Panc1 (cell line): ENCODE measurements around the gene SLC39A2.

ENCODE experiments used
- CTCF ChIP-seq: fragments of 450-650 bp; IDR thresholded peaks from 2 replicates; pipeline ENCODE4 v1.5.1; 2017; ENCODE audit warnings: mild to moderate bottlenecking
- POLR2AphosphoS5 ChIP-seq: IDR thresholded peaks from 2 replicates; pipeline ENCODE4 v1.6.1; 2012; ENCODE audit warnings: mild to moderate bottlenecking, low read depth, low read length, moderate library complexity
- REST ChIP-seq, 2 experiments: IDR thresholded peaks; 2 replicates each; pipeline ENCODE4 v1.6.1; 2011 to 2012; ENCODE audit warnings: low read depth in 2 of 2, control low read depth in 1 of 2, low read length in 1 of 2, mild to moderate bottlenecking in 1 of 2, moderate library complexity in 1 of 2; ENCODE audit not compliant: insufficient read depth in 1 of 2
- SIN3A ChIP-seq: IDR thresholded peaks from 2 replicates; pipeline ENCODE4 v1.6.1; 2012; ENCODE audit warnings: low read depth, mild to moderate bottlenecking, low read length, moderate library complexity, borderline replicate concordance; ENCODE audit not compliant: insufficient read depth
- TCF7L2 ChIP-seq: IDR thresholded peaks from 2 replicates; pipeline ENCODE4 v1.6.1; 2011; ENCODE audit warnings: mild to moderate bottlenecking, low read depth, low read length, inconsistent platforms

DNA sequence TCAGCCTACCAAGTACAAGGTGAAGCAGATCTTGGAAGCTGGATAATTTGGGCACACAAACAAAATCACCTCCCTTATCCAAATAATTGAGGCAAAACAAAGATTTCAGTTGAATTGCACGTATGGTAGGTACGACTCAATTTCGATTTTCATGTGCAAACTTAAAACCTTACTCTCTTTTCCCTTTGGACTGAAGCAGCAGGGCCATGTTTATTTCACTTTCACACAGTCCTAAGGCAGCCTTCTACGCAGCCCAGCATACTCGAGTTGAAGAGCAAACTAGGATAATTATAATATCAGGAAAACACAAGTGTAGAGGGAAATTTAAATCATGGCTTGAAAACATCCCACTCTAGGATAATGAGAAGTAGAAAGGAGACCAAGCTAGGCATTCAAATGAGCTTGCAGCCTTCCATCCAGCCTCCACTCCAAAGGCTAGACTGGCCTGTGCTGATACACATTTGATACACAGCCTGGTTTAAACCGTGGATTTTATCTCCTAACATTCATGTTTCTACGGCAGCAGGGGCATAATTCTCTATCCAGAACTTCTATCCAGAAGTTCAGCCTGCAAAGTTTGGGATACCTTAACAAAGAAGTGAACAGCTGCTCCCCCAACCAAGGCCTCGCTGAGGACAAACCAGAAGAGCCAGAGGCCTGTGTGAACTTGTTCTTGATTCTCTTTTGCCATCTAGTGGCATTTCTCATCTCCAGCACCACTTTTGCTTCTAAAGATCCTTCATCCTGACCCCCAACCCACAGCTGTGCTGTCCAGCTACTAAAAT lies 40.7 kb downstream of the SLC39A2 start:
- TF ChIP-seq CTCF (peak; percentile 71), POLR2AphosphoS5 (no peak), REST (IDR thresholded peaks at IDR 0.05; ENCODE audit: insufficient read depth in 1 of 2, low read depth in 2 of 2, low read length in 1 of 2) (no peak), SIN3A (no peak), TCF7L2 (no peak)
